B cell (primary cell): Measurements from ENCODE around the gene NHSL2.

Experiments
- EZH2 ChIP-seq: IDR thresholded peaks from 2 replicates; pipeline ENCODE4 v1.6.1; 2012; ENCODE audit warnings: borderline replicate concordance, low read depth, mild to moderate bottlenecking, moderate library complexity, low read length; ENCODE audit not compliant: insufficient read depth, poor library complexity, severe bottlenecking
- TF ChIP-seq, protein P1 (sequence below): fragments of 200-600 bp; IDR thresholded peaks from one replicate; pipeline ENCODE4 v1.8.0; 2022; ENCODE audit warnings: antibody characterized with exemption, mild to moderate bottlenecking

DNA sequence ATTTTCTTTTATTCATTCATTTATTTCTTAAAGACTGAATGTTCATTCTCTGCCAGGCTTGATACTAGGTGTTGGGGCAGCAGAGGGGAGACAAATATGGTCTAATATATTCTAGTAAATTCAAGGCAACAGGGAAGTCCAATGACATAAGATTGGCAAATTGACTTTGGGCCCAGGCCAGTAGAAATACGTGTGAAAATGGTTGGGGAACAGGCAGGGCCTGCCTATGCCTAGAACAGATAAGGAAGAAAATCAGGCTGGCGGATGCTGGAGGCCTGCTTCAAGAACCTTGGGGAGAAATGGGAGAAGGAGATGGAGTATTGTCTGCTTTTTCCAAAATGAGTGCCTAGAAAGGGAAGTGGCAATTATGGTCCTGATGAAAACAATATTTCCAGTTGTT lies 112.4 kb downstream of the NHSL2 start:
- TF ChIP-seq, protein P1, sequence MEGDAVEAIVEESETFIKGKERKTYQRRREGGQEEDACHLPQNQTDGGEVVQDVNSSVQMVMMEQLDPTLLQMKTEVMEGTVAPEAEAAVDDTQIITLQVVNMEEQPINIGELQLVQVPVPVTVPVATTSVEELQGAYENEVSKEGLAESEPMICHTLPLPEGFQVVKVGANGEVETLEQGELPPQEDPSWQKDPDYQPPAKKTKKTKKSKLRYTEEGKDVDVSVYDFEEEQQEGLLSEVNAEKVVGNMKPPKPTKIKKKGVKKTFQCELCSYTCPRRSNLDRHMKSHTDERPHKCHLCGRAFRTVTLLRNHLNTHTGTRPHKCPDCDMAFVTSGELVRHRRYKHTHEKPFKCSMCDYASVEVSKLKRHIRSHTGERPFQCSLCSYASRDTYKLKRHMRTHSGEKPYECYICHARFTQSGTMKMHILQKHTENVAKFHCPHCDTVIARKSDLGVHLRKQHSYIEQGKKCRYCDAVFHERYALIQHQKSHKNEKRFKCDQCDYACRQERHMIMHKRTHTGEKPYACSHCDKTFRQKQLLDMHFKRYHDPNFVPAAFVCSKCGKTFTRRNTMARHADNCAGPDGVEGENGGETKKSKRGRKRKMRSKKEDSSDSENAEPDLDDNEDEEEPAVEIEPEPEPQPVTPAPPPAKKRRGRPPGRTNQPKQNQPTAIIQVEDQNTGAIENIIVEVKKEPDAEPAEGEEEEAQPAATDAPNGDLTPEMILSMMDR = no peak
- no peak for TF ChIP-seq EZH2
